Liver (tissue), 3 donors: ENCODE results near the gene GSK3B.

Source experiments
- CTCF ChIP-seq: fragments of 150-350 bp; IDR thresholded peaks from 2 replicates; pipeline ENCODE4 v1.5.1; 2017; ENCODE audit warnings: improper control_type of control experiment, low read depth, low read length; ENCODE audit not compliant: missing input control
- FOXA1 ChIP-seq: IDR thresholded peaks from 2 replicates; pipeline ENCODE4 v1.6.1; 2016; ENCODE audit warnings: antibody characterized with exemption
- GABPA ChIP-seq, 2 donors: IDR thresholded peaks in 1 of 2; conservative IDR thresholded peaks in 1 of 2; 2 replicates each; pipeline ENCODE4 v1.6.1; 2016; ENCODE audit warnings: antibody characterized with exemption in 2 of 2, mild to moderate bottlenecking in 1 of 2, moderate library complexity in 1 of 2
- JUND ChIP-seq, 2 donors: IDR thresholded peaks; 2 replicates each; pipeline ENCODE4 v1.6.1; 2016; ENCODE audit warnings: antibody characterized with exemption in 2 of 2
- MAX ChIP-seq: IDR thresholded peaks from 2 replicates; pipeline ENCODE4 v1.6.1; 2016; ENCODE audit warnings: antibody characterized with exemption
- REST ChIP-seq: IDR thresholded peaks from 2 replicates; pipeline ENCODE4 v1.6.1; 2016; ENCODE audit warnings: antibody characterized with exemption, mild to moderate bottlenecking
- SP1 ChIP-seq: IDR thresholded peaks from 2 replicates; pipeline ENCODE4 v1.6.1; 2018; ENCODE audit warnings: antibody characterized with exemption, mild to moderate bottlenecking
- YY1 ChIP-seq: IDR thresholded peaks from 2 replicates; pipeline ENCODE4 v1.6.1; 2016; ENCODE audit warnings: antibody characterized with exemption, mild to moderate bottlenecking
- ZBTB33 ChIP-seq: IDR thresholded peaks from 2 replicates; pipeline ENCODE4 v1.6.1; 2016; ENCODE audit warnings: antibody characterized with exemption
- donor health status: healthy.
- donor health status: healthy.

GRCh38 chr3:119817071-119817470 lies 277.2 kb downstream of the GSK3B start:
- TF ChIP-seq MAX (no peak), REST (no peak), CTCF (no peak), JUND (IDR thresholded peaks at IDR 0.05) (no peak), YY1 (no peak), GABPA (IDR thresholded peaks at IDR 0.05 in 1 of 2, conservative IDR thresholded peaks at IDR 0.05 in 1 of 2) (no peak), FOXA1 (no peak), SP1 (no peak), ZBTB33 (no peak)
